Stimulated activated CD4-positive, alpha-beta T cell treated with anti-CD3 and anti-CD28 coated beads, TNF-alpha, amount 100 ng/mL, for 4 hours (primary cell): Measurements from ENCODE around the gene RGL3.
"Not testable (repeated sequence)": the region's sequence is repeated elsewhere in the genome, so short reads cannot be mapped to it uniquely, and the experiment has no call there.

Source experiments
- DNase-seq, 3 experiments: peaks; one replicate each; pipeline ENCODE4 v3.0.0-alpha.2; 2020; ENCODE audit warnings: low read depth in 3 of 3

Gene RGL3

GRCh38 chr19:11382898-11383705 lies 36.0 kb downstream of the RGL3 start:
- DNase-seq: peak in 2 of 3 experiments; percentile 13 to 18

- DNase-seq: peak; percentile 89 to 94 (median 92)
Observed at GRCh38 chr19:11380653-11381537, 38.2 kb downstream of the RGL3 start.

GRCh38 chr19:11379857-11380350 lies 39.2 kb downstream of the RGL3 start:
- DNase-seq: no peak

- DNase-seq: not testable (repeated sequence)
Observed at GRCh38 chr19:11379269-11379845, 39.8 kb downstream of the RGL3 start.

GRCh38 chr19:11378319-11379189 lies 40.6 kb downstream of the RGL3 start:
- no peak for DNase-seq

- DNase-seq: no peak
Observed at GRCh38 chr19:11377756-11378155, 41.4 kb downstream of the RGL3 start.

- DNase-seq: no peak
Observed at GRCh38 chr19:11377237-11377636, 41.9 kb downstream of the RGL3 start.

- peak; percentile 32 to 44 (median 44) for DNase-seq
Observed at GRCh38 chr19:11375143-11375948, 43.8 kb downstream of the RGL3 start.

- peak; percentile 91 to 95 (median 94) for DNase-seq
Observed at GRCh38 chr19:11374433-11375142, 44.5 kb downstream of the RGL3 start, which contains the start of gene SWSAP1. SWSAP1 (plus strand) TSS chr19:11374666; CDS start chr19:11374681, 15 bp downstream.

GRCh38 chr19:11373885-11374432 lies 45.2 kb downstream of the RGL3 start:
- no peak for DNase-seq

- DNase-seq: no peak
Observed at GRCh38 chr19:11373166-11373884, 45.8 kb downstream of the RGL3 start.

GRCh38 chr19:11370744-11371143 lies 48.4 kb downstream of the RGL3 start:
- no peak for DNase-seq

- no peak for DNase-seq
Observed at GRCh38 chr19:11367528-11367927, 51.6 kb downstream of the RGL3 start.

- DNase-seq: no peak
Observed at GRCh38 chr19:11365557-11366117, 53.5 kb downstream of the RGL3 start.

GRCh38 chr19:11364935-11365334 lies 54.2 kb downstream of the RGL3 start:
- no peak for DNase-seq

GRCh38 chr19:11364296-11364904 lies 54.7 kb downstream of the RGL3 start:
- DNase-seq: no peak

GRCh38 chr19:11363881-11364280 lies 55.2 kb downstream of the RGL3 start:
- no peak for DNase-seq
